NCI-H82 treated with DMSO at 0.1 percent for 48 hours (cell line): ENCODE measurements around the gene VAPA.
A peak's percentile ranks its signal among the peaks of the same experiment; 100 is the strongest.

ENCODE experiments used
- DNase-seq: peaks from one replicate; lab custom pipeline; 2025; ENCODE audit not compliant: unreplicated experiment; lab: John Stamatoyannopoulos, UW

VAPA gene, protein sequence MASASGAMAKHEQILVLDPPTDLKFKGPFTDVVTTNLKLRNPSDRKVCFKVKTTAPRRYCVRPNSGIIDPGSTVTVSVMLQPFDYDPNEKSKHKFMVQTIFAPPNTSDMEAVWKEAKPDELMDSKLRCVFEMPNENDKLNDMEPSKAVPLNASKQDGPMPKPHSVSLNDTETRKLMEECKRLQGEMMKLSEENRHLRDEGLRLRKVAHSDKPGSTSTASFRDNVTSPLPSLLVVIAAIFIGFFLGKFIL

DNA sequence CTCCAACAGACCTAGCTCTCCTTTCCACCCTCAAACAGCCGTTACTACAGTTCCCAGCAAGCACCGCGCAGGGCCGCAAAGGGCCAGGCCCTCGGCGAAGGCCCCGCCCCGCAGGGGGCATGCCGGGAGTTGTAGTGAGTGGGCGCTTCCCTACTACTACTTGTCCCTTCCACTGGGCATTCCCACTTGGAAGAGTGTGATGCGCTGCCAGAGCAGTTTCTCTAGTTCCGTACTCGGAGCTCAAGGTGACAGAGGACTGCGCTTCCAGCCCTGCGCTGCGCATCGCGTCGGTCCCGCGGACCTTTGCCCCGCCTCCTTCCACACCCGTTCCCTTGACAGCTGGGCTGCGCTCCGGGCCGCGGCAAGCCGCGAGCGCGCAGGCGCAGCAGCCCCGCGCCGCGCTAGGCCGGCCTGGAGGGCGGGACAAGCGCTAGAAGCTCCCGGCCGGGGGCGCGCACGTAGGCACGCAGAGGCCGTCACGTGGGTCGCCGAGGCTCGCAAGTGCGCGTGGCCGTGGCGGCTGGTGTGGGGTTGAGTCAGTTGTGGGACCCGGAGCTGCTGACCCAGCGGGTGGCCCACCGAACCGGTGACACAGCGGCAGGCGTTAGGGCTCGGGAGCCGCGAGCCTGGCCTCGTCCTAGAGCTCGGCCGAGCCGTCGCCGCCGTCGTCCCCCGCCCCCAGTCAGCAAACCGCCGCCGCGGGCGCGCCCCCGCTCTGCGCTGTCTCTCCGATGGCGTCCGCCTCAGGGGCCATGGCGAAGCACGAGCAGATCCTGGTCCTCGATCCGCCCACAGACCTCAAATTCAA is at the start of gene VAPA:
VAPA (plus strand) TSS at position 491 of the 808 bp plus-strand sequence; CDS start at position 732, 241 bp downstream.
- peak; percentile 84 for DNase-seq

DNA sequence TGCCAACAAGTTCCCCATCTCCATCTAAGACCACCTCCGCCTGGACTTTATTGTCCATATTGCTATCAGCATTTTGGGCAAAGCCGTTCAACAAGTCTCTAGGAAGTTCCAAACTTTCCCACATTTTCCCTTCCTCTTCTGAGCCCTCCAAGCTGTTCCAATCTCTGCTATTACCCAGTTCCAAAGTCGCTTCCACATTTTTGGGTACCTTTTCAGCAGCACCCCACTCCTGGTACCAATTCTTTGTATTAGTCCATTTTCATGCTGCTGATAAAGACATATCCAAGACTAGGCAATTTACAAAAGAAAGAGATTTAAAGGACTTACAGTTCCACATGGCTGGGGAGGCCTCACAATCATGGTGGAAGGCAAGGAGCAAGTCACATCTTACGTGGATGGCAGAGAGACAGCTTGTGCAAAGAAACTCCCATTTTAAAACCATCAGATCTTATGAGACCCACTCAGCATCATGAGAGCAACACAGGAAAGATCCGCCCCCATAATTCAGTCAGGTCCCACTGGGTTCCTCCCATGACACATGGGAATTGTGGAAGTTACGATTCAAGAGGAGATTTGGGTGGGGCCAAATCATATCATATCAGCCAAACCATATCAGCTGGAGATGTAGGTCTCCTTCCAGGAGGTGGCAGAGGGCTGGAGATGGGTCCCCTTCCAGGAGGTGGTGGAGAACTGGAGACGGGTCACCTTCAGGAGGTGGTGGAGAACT is 47.9 kb upstream of the VAPA start:
- no peak for DNase-seq

DNA sequence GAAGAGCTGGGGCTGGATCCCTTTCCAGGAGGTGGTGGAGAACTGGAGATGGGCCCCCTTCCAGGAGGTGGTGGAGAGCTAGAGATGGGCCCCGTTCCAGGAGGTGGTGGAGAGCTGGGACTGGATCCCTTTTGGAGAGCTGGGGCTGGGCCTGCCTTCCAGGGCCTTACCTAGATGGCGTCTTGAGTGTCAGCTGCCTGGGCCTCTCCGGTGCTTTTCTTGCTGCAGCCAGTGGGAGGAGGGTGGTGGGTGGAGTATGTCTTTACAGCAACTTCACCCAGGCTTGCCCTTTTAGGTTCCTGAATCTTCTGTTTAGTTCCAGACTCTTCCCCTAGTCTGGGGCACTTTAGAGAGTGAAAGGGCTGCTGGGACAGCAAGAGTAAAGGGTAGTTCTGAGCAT is 47.2 kb upstream of the VAPA start:
- DNase-seq = no peak

DNA sequence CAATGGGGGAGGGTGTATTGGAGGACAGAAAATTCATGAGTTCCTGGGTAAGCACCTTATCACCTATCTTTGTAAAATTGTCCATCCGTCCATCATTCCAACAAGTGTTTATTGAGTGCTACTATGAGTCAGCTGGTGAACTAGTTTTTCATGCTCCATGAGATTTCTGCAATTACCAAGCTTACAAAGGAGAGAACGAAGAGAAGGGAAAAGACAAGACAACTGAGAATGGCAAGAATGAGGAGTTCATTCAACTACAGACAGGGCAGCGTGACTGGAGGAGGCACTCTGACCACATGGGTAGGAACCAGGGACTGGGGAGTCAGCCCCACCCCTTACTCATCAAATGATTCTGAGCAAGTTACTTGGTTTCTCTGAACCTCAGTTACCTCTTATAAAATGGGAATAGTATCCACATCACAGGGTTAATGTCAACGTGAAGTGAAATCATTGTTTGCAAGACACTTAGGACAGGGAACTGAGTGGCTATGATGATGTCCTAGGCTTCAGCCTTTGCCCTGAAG is 46.7 kb upstream of the VAPA start:
- no peak for DNase-seq

DNA sequence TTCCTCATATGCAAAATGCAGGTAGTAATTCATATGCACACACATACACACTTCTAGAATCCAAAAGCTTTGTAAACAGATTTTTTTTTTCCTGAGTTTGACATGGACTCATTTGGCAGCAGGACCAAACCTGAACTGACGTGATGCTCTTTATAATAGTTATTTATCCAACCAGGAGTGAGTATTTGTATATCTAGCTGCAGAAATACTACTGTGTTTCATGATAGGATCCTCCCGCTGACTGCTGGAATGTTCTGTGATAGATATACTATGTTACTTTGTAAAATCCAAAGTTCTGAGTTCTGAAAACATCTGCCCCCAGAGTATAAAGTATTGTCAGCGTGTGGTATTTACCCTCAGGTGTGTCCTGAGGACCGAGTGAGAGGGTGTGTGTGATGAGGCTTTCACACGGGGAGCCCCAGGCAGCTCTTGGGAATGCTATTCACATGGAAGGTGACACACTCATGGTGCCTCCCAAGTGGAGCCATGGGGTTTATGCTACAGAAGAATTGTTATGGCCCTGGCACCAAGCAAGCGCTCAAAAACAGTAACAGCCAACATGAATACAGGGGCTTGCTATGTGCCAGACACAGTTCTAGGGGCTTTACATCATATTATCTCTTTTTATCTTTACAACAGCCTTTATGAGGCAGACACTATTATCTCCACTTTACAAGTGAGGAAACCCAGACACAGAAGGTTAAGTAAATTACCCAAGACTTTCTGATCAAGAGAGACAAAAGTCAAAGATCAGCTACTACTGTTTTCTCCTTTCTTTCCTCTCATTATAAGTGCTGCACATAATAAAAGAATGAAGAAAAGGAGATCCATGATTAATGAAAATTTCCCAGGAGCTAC is 44.7 kb upstream of the VAPA start:
- DNase-seq = no peak

DNA sequence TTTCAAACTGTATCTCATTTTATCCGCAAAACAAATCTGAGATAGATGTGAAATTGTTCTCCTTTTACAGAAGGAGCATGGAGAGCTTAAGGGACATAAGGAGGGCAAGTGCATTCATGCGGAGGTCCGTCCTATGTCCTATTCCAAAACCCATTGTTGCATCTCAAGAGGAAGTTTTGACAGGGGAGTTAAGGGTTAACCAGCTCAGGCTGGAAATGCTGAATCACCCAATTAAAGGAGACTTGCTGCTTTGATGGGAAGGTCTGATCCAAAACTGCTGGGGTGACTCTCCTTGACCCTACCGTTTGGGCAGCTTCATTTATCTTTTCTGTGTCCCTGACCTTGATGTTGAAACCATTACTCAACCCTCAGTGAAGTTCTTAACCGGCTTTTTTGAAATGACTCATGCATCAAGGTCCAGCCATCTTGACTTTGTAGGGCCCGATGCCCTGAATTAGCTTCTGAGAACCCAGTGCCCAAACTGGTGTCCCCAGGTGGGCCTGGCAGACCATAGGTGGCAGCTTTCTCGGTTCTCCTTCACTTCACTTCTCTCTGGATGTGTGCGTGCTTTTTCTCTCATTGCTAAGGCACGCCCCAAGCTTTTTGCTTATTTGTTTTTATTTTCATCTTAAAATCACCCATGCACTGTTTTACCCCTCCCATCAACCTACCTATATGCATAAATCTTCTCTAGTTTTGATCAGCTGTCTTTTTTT is 43.9 kb upstream of the VAPA start:
- DNase-seq = no peak

DNA sequence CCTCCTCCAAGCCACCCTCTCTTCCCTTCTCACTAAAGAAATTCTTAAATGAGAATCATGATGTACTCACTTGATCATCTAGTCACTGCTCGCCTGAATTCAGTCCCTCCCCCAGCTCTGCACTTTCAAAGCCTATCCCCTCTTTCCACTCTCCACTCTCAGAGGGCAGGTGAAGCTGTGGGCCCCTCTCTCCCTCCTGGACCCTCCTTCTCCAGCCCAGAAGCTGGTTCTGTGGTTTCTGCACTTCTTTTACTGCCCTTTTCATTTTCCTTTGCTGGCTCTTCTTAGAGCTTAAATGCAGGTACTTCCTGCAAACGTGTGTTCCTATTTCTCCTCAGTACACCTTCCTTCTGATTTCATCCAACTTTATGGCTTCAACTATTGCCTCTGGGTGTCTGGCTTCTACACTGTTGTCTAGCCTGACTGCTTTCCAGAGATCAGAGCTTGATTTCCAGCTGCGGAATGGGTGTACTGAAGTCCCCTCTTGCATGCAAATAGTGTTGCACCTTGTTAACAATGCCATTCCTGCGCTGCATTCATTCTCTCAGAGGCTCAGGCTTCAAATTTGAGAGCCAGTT is 43.3 kb upstream of the VAPA start:
- no peak for DNase-seq

DNA sequence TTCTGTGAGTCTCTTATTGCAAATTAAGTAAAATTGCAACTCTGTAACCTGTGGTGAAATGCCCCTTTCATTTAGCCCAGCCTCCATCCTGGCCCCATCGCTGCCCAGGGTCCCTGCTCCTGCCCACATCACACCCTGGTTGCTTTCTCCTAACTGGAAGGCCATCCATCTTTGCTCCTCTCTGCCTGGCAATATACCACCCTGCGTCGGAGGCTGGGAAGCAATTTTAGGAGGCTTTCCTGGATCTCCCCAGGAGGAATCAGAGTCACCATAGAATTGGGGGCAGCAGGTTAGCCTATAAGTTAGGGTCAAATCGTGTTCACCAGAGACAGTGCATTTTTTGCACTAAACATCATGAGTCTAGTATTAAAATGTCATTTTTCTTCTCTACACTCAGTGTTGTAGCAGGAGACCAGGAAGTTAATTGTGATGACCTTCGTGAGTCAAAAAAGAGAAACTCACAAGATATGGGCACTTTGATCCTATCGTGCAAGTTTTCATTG is 42.5 kb upstream of the VAPA start:
- DNase-seq = no peak

DNA sequence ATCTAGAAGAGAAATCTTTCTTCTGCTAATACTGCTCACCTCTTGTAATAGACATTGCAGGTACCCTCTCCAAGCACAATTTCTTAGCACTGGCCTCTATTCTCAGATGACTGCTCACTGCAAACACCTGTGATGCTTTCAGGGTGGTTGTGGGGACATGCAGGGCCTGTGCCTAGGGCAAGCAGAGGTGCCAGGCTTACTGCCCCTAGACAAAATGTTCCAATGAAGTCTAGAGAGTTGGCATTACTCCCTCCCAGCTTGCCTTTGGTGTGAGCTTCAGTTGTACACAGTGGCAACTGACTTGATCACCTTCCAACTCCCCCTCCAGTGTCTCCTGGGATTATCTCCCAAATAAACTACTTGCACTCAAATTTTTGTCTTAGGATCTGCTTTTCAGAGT is 41.0 kb upstream of the VAPA start:
- no peak for DNase-seq

DNA sequence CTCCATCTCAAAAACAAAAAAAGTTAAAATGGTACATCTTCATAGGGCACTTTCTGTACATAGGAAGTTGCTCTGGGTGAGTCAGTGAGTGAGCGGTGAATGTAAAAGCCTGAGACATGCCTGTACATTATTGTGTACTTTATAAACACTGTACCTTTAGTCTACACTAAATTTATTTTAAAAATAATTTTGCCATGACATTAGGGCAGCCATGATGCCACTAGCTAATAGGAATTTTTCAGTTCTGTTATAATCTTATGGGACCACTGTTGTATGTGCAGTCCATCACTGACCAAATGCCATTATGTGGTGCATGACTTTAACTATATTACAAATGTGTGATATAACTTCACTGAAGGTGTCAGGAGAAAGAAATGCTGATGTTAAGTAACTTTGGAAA is 39.1 kb upstream of the VAPA start:
- DNase-seq = no peak

DNA sequence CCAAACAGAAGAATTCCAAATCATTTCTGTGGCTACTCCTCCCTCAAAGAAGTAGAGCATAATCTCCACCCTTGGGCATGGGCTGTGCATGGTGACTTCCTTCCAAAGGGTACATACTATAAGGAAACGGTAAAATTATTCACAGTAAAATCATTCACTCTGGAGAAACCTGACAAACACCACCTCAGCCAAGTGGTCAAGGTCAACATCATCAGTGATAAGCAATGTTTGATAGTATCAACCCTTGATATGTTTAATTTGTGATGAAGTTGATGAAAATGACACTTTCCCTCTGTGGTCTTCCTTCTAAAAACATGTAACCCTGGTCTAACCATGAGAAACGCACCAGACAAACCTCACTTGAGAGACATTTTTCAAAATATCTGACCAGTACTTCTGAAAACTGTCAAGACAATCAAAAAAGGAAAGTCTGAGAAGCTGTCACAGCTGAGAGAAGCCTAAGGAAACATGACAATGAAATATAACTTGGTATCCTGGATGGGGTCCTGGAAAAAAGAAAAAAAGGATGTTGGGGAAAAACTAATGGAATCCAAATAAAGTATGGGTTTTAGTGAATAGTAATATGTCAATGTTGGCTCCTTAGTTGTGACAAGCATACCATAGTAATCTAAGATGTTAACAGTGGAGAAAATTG is 37.5 kb upstream of the VAPA start:
- DNase-seq = no peak

DNA sequence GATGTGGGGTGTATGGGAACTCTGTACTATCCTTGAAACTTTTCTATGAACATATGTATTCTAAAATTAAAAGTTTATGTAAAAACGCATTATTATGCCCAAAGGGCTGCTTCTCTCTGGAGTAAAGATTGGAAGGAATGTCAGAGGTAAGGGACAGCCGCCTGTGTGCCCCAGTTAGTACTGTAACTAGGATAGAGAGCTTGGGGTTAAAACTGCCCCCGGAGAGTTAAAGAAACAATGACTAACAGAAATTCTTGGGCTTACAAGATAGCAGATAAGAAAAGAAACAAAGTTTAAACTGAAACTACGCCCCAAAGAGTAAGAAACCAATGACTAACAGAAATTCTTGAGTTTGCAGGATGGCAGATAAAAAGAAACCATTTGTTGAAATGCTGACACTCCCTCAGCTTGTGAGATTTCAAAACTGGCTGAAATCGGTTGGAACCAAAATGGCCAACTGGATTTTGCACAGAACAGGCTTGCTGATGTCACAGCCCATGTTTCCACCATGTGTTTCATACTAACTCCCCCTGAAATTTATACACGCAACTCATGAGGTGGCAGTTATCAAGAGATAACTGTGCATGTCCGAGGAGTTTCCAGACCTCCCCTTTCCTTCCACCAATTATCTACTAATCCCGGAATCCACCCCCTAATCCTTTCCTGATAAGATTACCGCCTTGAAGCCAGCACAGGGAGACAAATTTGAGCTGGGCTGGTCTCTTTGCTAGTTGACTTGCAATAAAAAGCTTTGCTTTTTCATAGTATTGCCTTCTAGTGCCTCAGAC is 36.8 kb upstream of the VAPA start:
- peak; percentile 88 for DNase-seq

DNA sequence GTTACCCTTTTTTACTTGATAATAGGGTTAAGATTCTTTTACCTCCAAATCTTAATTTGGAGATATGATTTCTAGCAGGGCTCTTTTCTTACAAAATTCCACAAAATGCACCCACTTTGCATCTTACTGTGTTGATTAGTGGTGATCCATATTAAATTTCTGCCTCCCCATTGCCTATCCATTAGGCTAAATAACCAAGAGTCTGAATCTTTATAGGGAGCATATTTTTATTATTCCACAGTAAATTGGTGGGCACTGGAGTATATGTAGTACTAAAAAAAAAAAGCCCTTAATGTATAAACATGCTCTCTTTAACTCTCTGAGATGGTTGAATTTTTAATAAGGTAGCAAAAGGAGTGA is 36.2 kb upstream of the VAPA start:
- DNase-seq = no peak

DNA sequence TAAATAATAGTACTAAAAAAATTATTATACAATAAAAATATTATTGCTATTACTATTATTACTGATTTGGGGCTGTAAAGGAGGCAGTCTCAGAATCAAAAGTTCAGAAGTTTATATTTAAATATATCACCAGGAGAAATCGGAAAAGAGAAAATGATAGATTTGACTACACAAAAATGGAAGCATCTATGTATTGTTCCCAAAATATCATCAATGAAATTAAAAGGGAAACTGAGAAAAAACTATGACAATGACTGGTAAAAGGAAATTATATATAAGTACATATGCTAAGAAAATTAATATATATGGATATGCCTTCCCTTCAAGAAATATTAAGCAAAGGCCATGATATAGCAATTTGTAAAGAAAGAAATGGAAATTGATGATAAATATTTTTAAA is 35.7 kb upstream of the VAPA start:
- no peak for DNase-seq

DNA sequence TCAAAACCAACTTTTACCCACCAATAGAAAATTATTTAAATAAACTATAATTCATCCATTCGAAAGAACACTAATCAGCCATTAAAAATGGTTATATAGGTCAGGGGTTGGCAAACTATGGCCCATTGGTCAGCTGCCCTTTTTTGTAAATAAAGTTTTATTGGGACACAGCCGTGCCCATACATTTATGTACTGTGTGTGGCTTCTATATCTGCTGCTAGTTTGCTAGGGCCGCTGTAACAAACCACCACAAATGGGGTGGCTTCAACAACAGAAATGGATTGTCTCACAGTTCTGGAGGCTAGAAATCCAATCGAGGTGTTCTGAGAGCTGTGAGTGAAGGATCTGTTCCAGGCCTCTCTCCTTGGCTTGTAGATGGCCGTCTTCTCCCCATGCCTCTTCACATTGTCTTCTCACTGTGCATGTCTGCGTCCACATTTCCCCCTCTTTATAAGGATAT is 35.0 kb upstream of the VAPA start:
- no peak for DNase-seq

DNA sequence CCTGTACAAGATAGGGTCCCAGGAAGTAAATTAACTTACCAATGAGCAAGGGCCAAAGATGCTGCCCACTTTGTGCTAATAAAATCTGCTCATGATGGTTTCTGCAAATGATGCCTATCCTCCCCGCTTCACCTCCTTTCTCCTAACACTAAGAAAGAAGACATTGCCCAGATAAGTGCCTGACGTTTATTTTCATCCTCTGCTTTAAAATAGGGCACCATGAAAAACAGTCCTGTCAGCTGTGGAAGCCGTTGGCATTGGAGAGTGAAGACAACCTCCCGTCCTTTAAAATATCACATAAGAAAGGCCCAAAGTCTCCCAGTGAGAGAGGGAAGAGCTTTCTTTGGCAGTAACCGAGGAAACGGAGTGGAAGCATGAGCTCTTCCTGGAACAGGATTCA is 29.7 kb upstream of the VAPA start:
- no peak for DNase-seq

DNA sequence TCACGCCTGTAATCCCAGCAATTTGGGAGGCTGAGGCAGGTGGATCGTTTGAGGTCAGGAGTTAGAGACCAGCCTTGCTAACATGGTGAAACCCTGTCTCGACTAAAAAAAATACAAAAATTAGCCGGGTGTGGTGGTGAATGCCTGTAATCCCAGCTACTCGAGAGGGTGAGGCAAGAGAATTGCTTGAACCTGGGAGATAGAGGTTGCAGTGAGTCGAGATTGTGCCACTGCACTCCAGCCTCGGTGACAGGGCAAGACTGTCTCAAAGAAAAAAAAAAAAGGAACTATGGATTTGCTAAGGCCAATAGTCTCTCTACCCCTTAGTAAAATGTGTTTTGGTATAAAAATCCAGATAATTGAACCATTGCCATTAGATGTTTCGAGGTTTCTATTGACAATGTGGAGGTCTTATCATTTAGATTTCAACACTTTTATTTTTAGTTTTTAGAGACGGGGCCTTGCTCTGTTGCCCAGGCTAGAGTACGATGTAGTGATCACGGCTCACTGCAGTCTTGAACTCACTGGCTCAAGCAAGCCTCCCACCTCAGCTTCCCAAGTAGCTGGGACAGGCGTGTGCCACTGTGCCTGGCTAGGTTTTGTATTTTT is 29.2 kb upstream of the VAPA start:
- DNase-seq = no peak
